Measurements from ENCODE around the gene RAP1A. TPM values are rescaled to one million over a fixed set of nuclear protein-coding genes. Genes with fewer than 3 reads are reported as not detected.

The RAP1A gene
- polyA plus RNA-seq (ENCODE audit: insufficient read length in 12 of 12), result 10 to 100 TPM in 11 of 12 donors, not detected in 1; 51.4 to 76.6 (median 61.9) TPM
- long read RNA-seq, donor 1, full-length matches to known transcripts, result 36 of 108 reads
- long read RNA-seq, donor 1, partial matches to known transcripts, result 72 of 108 reads
- long read RNA-seq, donor 1, other reads (novel, unspliced or antisense), result 0 of 108 reads
- long read RNA-seq, donor 2, full-length matches to known transcripts, result 33 of 67 reads
- long read RNA-seq, donor 2, partial matches to known transcripts, result 34 of 67 reads
- long read RNA-seq, donor 2, other reads (novel, unspliced or antisense), result 0 of 67 reads
- long read RNA-seq, donor 3, full-length matches to known transcripts, result 9 of 29 reads
- long read RNA-seq, donor 3, partial matches to known transcripts, result 20 of 29 reads
- long read RNA-seq, donor 3, other reads (novel, unspliced or antisense), result 0 of 29 reads
- long read RNA-seq, donor 4, full-length matches to known transcripts, result 4 of 16 reads
- long read RNA-seq, donor 4, partial matches to known transcripts, result 12 of 16 reads
- long read RNA-seq, donor 4, other reads (novel, unspliced or antisense), result 0 of 16 reads
- long read RNA-seq, donor 5, full-length matches to known transcripts, result 22 of 49 reads
- long read RNA-seq, donor 5, partial matches to known transcripts, result 27 of 49 reads
- long read RNA-seq, donor 5, other reads (novel, unspliced or antisense), result 0 of 49 reads
- long read RNA-seq, donor 6, full-length matches to known transcripts, result 18 of 34 reads
- long read RNA-seq, donor 6, partial matches to known transcripts, result 16 of 34 reads
- long read RNA-seq, donor 6, other reads (novel, unspliced or antisense), result 0 of 34 reads
- long read RNA-seq, donor 7, full-length matches to known transcripts, result 9 of 9 reads
- long read RNA-seq, donor 7, partial matches to known transcripts, result 0 of 9 reads
- long read RNA-seq, donor 7, other reads (novel, unspliced or antisense), result 0 of 9 reads
- long read RNA-seq, donor 8, full-length matches to known transcripts, result 26 of 83 reads
- long read RNA-seq, donor 8, partial matches to known transcripts, result 57 of 83 reads
- long read RNA-seq, donor 8, other reads (novel, unspliced or antisense), result 0 of 83 reads
- long read RNA-seq, donor 9, full-length matches to known transcripts, result 18 of 48 reads
- long read RNA-seq, donor 9, partial matches to known transcripts, result 25 of 48 reads
- long read RNA-seq, donor 9, other reads (novel, unspliced or antisense), result 5 of 48 reads
- long read RNA-seq, donor 10, full-length matches to known transcripts, result 19 of 33 reads
- long read RNA-seq, donor 10, partial matches to known transcripts, result 14 of 33 reads
- long read RNA-seq, donor 10, other reads (novel, unspliced or antisense), result 0 of 33 reads
- long read RNA-seq, donor 11, full-length matches to known transcripts, result 26 of 56 reads
- long read RNA-seq, donor 11, partial matches to known transcripts, result 15 of 56 reads
- long read RNA-seq, donor 11, other reads (novel, unspliced or antisense), result 15 of 56 reads

GRCh38 chr1:111619635-111620440, at the start of gene RAP1A:
TSS of gene RAP1A (plus strand) at chr1:111619789. CDS start at chr1:111691361, 71,572 bp downstream.
- peak; percentile 94 for DNase-seq

GRCh38 chr1:111569913-111570312, 49.7 kb upstream of the RAP1A start:
- DNase-seq, result no peak

GRCh38 chr1:111570781-111571181, 48.8 kb upstream of the RAP1A start:
- no peak for DNase-seq

DNA sequence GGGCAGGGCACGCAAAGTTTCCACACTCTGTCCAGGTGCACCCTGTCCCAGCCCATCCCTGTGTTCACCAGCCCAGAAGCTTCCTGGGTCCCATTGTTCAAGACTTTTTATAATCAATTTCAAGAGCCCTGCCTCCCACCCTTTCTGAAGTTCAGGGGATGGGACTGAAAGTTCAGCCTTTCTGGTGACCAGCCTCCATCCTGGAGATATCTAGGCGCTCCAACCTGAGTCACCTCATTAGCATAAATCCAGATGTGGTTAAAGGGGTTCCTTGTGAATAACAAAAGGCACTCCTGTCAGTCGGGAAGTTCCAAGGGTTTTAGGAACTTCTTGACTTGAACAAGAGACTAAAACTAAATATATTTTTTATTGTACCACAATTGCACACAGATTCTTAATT, 48.4 kb upstream of the RAP1A start:
- no peak for DNase-seq

DNA sequence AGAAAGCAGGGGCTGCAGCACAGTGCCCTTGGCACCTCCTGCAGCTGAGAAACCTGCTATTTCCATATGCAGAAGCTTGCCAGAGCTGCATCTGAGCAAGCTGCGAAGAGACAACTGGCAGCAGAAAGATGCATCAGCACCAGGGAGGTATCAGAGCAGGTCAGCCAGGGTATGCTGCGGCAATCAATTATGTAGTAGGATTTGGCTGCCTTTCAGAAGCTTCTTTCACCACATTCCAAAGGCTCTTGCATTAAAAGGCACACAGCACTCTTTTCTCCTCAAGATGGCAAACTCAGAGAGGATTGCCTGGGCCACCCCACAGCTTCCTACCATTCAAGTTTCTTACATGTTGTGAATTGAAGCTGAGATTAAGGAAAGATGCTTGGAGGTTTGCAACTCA, 47.6 kb upstream of the RAP1A start:
- DNase-seq, result no peak

GRCh38 chr1:111576547-111576946, 43.0 kb upstream of the RAP1A start:
- no peak for DNase-seq

DNA sequence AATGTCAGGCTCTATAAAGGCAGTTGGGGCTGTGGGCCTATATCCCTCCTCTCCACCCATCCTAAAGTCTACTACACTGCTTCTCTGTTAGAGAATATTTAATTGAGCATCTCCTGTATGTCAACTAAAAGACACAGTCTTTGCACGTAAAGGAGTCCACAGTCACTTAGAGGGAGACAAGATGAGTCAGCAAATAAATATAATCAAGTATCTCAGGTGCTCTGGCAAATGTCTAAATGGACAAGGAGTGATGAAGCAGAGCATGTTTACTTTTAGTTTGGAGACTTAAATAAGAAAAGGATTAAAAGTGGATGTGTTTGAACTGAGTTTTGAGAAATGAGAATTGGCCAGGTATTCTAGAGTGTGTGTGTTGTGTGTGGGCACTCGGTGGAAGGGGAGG, 41.8 kb upstream of the RAP1A start:
- DNase-seq, result no peak

DNA sequence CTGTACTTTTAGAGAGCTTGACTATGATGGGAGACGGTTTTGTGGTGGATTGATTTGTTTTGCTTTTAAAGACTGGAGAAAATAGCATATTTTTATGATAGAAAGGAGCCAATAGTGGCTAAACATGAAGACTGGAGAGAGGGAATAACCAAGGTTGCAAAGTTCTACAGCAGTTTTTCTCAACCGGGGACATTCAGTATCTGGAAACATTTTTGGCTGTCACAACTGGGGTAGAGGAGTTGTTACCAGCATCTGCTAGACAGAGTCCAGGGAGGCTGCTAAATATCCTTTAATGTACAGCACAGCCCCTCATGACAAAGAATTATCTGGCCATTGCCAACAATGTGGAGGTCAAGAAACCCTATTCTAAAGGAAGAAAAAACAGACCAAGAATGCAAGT, 38.4 kb upstream of the RAP1A start:
- DNase-seq, result no peak

DNA sequence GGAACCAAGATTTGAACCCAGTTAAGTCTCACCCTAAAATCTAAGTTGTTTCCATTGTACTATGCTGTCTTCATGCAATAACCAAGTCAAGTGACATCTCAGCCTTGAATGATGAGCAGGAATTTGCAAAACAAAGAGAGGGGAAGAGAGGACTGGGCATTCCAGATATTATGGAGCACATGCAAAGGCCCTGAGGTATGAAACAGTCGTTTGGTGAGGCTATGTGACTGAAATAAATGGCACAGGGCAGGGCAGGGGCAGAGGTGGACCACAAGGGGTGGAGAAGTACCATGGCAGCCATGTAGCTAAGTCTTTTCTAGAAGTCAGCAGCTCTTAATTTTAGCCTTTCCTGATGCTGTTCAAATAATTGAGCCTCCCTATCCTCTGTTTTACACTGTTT, 37.6 kb upstream of the RAP1A start:
- no peak for DNase-seq

DNA sequence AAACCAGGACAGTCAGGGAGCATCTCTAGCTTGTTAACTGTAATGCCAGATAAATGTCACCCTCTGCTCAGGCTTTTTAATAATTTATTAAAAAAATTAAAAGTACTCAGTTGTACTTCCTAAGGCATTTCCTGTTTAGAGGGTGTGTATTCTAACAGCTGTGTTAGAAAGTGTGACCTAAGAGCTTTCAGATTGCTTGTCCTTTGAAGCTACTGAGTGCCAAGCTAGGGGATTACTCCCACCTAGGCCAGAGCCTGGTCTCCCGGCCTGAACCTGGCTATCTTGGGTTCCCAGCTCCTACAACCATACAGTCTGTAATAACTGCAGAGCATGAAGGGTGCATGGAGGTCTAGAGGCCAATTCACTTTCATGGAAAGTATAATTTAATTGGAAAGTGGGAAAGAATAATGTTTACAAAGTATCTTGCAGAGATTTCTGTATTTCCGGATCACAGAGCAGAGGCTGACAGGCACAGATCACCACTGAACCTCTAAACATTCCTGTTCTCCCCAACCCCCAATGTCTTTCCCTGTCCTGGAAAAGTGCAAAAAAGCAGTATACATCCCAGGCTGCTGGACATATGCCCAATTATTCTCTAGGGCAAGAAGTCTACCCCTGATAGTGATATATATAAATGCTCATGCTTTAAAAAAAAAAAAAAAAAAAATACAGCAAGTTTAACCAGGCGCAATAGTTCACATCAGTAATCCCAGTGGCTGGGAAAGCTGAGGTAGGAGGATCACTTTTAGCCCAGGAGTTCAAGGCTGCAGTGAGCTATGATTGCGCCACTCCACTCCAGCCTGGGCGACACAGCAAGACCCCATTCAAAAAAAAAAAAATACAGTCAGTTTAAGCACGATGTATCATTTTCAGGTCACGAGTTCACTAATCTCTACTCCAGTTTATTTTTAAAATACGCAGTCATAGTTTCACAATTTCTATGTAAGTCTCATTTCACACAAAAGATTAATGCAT, 36.7 kb upstream of the RAP1A start:
- DNase-seq, result no peak

DNA sequence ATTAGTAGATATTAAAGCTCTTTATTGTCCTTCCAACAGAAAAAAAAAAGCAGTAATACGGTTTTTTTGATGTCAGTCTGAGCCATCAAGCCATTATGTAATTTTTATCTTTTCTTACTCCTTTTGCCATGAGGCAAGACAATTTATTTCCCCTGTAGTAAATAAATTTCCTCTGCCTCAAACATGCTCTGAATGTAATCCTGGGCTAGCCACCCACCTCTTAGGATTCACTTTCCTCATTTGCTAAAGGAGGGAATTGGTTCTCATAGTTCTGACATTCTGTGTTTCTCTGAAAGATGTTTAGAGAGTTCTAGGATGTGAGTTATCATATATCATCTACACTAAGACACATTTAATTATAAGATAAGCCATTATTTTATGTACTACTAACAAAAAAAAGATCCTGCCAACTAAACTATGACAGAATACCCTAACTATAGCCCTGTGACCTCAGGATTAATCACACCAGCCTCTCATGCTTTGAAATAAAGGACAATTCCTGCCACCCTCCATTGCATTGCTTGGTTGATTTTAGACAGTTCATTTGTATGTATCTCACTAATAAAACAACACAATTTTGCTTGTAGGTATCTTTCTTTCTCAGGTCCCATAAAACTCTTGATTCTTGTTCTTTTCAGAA, 34.0 kb upstream of the RAP1A start:
- DNase-seq, result no peak

GRCh38 chr1:111586112-111586511, 33.5 kb upstream of the RAP1A start:
- DNase-seq, result no peak

- no peak for DNase-seq
Observed at GRCh38 chr1:111587509-111588174, 31.9 kb upstream of the RAP1A start.

- no peak for DNase-seq
Observed at GRCh38 chr1:111591937-111592336, 27.7 kb upstream of the RAP1A start.

GRCh38 chr1:111592389-111593361, 26.9 kb upstream of the RAP1A start:
- DNase-seq, result peak; percentile 79

DNA sequence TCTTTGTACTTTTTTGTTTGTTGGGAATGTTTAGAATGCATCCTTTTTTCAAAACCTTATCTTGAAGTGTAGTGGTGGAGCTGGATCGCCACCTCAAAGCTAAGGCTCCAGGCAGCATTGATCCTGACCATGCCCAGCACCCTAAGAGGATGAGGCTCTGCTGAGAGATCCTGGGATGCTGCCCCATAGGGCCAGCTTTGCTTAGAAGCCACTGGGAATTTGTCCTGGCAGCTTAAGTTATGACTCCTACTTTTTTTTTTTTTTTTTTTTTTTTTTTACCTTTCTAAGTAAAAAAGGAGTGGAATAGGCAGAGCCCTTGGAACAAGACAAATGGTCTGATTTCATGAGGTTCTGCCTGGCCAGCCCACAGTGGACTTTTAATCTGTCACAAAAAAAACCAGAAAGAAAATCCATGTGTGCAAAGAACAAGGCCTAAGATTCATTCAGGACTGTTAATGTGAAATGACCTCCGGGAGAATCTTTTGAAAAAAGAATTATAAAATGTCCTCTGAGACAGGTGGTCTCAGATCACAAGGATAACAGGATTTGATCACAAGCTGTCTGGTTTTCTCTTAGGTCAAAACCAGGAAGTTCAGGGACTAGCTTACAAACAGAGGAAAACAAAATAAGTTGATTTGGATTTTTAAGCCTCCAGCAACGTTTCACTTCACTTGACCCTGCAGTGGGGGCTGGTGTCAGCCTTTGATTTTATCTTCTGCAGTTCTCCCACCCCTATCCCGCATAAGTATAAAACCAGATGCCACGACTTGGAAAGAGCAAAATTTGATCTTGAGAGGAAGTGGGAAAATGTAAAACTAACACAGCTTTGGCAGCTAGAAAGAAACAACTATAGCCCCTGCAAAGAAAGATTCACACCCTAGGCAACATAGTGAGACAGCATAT, 25.9 kb upstream of the RAP1A start:
- no peak for DNase-seq
